Suppressor macrophage treated with lipopolysaccharide for 4 hours (primary cell): ENCODE measurements around the gene ZGPAT.

Experiments used
- DNase-seq: peaks from one replicate; pipeline ENCODE4 v3.0.0-alpha.2; 2020

ZGPAT gene

DNA sequence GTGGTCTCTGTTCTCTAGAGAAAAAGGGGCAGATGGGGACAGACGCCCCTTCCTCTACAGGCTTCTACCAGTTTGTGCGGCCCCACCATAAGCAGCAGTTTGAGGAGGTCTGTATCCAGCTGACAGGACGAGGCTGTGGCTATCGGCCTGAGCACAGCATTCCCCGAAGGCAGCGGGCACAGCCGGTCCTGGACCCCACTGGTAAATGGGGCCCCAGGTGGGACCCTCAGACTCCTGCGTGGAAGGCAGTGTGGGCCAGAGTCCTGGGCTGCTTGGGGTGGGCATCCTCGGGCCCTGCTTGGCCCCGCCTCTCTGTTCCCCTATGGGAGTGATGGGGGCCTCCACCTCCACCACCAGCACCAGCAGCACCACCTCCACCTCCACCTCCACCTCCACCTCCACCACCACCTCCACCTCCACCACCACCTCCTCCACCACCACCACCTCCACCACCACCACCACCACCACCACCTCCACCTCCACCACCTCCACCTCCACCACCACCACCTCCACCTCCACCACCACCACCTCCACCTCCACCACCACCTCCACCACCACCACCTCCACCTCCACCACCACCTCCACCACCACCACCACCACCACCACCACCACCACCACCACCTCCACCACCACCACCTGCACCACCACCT, 14.6 kb upstream of the ZGPAT start:
- DNase-seq: no peak

DNA sequence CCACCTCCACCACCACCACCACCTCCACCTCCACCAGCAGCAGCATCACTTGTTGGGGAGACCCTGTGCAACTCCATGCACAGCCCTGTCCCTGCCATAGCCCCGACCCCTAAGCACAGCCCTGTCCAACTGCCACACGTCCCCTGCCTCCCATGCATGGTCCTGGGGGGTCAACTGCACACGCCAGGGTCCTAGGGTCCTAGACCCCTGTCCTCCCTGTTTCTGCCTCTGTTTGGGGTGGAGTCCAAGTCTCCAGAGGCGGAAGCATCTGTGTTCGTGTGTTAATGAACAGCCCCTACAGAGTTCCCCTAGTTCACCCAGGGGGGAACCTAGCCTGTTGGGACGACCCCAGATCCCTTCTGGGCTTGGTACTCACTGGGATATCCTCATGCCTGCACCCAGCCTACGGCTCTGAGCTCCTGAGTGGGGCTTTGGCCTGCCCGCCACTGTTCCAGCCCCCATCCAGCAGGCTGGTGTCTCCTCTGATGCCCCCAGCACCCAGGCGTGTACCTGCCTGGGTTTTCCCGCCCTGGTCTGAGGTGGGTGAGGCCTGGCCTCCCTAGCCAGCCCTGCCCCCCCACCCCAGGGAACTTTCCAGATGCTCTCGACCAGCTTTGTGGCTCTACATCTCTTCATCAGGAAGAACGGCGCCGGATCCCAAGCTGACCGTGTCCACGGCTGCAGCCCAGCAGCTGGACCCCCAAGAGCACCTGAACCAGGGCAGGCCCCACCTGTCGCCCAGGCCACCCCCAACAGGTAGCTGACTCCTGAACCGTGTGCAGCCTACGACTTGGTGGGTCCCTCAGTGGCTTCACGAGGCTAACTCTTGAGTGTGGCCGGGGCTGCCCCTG, 13.9 kb upstream of the ZGPAT start:
- no peak for DNase-seq

DNA sequence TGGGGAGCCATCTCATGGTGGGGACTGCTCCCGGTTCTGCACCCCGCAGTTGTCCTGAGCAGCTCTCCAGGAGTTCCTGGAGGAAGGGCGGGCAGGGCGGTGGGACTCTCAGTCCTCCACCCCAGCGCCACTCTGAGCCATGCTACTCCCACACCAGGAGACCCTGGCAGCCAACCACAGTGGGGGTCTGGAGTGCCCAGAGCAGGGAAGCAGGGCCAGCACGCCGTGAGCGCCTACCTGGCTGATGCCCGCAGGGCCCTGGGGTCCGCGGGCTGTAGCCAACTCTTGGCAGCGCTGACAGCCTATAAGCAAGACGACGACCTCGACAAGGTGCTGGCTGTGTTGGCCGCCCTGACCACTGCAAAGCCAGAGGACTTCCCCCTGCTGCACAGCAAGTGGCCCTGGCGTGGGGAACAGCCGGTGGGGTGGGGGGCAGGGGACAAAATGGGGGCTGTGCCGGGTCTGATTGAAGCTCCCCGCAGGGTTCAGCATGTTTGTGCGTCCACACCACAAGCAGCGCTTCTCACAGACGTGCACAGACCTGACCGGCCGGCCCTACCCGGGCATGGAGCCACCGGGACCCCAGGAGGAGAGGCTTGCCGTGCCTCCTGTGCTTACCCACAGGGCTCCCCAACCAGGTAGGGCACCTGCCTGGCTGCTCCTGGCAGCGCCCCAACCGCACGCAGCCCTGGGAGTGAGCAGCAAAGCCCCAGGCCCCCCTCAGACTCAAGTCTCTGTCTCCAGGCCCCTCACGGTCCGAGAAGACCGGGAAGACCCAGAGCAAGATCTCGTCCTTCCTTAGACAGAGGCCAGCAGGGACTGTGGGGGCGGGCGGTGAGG, 13.0 kb upstream of the ZGPAT start:
- no peak for DNase-seq

DNA sequence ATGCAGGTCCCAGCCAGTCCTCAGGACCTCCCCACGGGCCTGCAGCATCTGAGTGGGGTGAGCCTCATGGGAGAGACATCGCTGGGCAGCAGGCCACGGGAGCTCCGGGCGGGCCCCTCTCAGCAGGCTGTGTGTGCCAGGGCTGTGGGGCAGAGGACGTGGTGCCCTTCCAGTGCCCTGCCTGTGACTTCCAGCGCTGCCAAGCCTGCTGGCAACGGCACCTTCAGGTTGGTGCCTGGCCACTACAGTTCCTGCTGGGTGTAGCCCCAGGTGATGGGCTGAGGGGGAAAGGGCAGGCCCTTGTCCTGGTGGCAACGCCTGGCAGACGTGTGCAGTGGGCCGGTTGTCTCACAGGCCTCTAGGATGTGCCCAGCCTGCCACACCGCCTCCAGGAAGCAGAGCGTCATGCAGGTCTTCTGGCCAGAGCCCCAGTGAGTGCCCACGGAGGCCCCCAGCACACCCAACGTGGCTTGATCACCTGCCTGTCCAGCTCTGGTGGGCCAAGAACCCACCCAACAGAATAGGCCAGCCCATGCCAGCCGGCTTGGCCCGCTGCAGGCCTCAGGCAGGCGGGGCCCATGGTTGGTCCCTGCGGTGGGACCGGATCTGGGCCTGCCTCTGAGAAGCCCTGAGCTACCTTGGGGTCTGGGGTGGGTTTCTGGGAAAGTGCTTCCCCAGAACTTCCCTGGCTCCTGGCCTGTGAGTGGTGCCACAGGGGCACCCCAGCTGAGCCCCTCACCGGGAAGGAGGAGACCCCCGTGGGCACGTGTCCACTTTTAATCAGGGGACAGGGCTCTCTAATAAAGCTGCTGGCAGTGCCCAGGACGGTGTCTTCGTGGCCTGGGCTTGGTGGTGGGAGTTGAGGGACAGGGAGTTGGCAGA, 12.2 kb upstream of the ZGPAT start:
- DNase-seq: no peak

DNA sequence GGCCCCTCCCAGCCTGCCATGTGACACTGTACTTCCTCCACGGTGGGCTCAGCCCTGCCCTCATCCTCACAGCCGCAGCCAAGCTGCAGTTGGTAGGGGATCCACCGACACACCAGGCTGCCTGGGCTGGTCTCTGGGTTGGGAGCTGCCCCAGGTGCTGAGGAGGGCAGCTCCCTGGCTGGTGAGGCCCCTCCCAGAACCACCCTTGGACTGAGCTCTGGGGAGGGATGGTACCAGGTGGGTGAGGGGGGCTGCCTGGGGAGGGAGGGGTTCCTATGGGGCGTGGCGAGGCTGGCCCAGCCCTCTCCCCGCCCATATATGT, 11.6 kb upstream of the ZGPAT start:
- DNase-seq: no peak

DNA sequence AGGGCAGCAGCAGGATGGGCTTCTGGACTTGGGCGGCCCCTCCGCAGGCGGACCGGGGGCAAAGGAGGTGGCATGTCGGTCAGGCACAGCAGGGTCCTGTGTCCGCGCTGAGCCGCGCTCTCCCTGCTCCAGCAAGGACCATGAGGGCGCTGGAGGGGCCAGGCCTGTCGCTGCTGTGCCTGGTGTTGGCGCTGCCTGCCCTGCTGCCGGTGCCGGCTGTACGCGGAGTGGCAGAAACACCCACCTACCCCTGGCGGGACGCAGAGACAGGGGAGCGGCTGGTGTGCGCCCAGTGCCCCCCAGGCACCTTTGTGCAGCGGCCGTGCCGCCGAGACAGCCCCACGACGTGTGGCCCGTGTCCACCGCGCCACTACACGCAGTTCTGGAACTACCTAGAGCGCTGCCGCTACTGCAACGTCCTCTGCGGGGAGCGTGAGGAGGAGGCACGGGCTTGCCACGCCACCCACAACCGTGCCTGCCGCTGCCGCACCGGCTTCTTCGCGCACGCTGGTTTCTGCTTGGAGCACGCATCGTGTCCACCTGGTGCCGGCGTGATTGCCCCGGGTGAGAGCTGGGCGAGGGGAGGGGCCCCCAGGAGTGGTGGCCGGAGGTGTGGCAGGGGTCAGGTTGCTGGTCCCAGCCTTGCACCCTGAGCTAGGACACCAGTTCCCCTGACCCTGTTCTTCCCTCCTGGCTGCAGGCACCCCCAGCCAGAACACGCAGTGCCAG, 11.0 kb upstream of the ZGPAT start, which contains the start of gene TNFRSF6B:
Gene TNFRSF6B (plus strand): TSS at position 25 of the 729 bp plus-strand sequence. CDS start 116 bp downstream, at position 141.
- DNase-seq: no peak

DNA sequence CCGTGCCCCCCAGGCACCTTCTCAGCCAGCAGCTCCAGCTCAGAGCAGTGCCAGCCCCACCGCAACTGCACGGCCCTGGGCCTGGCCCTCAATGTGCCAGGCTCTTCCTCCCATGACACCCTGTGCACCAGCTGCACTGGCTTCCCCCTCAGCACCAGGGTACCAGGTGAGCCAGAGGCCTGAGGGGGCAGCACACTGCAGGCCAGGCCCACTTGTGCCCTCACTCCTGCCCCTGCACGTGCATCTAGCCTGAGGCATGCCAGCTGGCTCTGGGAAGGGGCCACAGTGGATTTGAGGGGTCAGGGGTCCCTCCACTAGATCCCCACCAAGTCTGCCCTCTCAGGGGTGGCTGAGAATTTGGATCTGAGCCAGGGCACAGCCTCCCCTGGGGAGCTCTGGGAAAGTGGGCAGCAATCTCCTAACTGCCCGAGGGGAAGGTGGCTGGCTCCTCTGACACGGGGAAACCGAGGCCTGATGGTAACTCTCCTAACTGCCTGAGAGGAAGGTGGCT, 10.4 kb upstream of the ZGPAT start:
- no peak for DNase-seq

DNA sequence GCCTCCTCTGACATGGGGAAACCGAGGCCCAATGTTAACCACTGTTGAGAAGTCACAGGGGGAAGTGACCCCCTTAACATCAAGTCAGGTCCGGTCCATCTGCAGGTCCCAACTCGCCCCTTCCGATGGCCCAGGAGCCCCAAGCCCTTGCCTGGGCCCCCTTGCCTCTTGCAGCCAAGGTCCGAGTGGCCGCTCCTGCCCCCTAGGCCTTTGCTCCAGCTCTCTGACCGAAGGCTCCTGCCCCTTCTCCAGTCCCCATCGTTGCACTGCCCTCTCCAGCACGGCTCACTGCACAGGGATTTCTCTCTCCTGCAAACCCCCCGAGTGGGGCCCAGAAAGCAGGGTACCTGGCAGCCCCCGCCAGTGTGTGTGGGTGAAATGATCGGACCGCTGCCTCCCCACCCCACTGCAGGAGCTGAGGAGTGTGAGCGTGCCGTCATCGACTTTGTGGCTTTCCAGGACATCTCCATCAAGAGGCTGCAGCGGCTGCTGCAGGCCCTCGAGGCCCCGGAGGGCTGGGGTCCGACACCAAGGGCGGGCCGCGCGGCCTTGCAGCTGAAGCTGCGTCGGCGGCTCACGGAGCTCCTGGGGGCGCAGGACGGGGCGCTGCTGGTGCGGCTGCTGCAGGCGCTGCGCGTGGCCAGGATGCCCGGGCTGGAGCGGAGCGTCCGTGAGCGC, 9.8 kb upstream of the ZGPAT start:
- no peak for DNase-seq

DNA sequence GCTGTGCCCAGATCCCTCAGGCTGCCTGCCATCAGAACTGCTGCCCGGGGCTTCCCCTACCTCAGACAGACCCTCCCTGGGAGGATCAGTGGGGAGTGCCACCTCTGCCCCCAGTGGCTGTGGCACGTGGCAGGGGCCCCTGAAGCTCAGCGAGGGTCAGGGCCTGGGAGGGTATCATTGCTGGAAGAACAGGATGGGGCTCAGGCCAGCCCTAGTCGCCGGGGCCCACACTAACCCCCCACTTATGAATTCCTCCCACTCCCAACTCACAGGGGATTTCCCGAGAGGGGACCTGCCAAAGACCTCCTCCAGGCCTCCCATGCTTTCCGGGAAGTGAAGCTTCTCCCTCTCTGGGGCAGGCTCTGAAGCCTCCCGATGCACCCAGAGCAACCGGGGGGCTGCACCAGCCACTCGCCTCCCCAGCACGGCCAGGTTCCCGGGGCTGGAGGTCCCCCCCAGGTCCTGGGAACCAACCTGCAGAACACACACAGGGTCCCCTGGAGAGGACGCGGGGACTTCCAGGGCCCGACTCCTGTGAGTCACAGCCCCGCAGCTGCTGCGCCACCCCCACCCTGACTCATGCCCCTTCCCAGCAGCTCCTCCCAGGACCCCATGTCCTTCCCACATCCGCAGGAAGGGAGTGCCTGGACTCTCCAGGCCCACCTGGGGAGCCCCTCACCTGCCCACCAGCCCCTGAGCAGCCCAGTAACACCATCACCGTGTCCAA, 8.9 kb upstream of the ZGPAT start:
- peak; percentile 71 for DNase-seq

DNA sequence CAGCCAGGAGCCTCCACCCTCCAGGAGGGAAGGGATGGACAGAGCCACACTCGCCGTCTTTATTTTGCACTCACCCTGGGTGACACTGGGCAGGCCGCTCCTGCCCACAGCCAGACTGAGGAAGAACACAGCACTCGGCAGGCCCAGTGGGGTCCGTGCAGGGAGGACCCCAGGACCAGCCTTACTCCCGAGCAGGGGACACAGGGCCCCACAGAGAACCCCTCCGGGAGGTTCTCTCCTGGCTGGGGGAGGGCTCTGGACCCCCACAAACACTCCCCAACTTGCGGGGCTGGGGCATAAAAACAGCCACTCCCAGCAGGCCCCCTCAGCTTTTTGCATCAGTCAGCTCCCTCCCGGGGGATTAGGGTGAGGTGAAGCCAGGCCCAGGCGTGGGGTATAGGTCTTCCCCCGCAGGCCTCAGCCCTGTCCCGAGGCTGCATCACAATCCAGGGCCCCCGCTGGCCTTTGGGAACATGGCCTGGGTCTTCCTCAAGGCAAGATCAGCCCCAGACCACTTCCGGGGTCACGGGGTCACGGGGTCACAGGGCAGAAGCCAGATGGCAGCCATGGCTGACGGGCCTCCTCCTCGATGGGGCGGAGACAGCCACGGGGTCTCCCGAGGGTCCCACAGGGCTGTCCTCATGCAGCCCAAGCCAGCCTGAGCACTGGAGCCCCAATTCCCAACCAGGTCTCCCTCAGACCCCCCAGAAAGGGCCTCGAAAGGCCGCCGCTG, 8.2 kb upstream of the ZGPAT start:
- no peak for DNase-seq

DNA sequence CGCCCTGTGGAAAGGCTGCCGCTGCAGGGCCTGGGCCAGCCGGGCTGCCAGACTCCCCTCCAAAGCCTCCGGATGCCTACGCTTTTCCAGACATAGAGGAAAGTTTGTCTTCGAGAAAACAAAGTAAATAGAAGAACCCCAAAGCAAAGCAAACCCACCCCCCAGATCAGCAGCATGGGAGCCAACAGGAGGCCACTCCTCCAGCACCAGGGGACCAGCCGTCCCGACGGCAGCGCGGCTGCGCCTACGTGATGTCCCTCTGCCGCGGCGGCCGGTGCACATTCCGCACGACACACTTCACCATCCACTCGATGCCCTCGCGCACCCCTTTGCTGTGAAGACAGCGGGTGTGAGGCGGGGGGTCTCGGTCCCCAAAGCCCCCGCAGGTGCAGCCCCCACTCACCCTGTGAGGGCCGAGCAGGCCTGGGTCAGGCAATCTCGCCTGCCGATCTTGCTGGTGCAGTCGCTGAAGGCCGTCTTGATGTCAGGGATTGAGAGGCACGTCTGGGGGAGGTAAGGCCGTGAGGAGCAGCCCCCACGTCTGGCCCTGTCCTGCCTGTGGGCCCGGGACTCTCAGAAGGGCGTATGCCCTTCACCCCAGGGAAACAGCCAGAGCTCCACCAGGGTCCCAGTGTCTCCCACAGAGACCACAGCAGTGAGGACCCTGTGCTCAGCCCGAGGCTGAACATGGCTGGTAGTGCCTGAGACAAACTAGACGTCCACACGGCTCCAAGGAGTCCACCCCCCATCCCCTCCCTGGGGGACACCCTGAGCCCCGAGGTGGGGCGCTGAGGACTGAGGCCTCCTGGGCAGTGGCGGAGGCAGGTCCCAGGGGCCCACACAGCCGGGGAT, 7.4 kb upstream of the ZGPAT start:
- DNase-seq: no peak

DNA sequence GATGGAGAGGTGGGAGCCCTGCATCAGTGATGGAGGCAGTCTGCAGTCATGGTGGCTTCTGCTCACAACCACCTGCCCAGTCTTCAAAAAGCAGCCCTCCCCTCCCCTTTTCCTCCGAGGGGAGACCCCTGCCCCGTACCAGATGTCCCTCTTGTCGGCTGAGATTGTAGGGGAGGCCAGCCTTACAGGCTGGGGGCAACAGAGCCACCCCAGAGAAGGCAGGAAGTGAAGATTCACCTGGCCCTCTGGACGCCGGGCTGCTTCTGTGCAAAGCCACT, 6.8 kb upstream of the ZGPAT start:
- DNase-seq: no peak

DNA sequence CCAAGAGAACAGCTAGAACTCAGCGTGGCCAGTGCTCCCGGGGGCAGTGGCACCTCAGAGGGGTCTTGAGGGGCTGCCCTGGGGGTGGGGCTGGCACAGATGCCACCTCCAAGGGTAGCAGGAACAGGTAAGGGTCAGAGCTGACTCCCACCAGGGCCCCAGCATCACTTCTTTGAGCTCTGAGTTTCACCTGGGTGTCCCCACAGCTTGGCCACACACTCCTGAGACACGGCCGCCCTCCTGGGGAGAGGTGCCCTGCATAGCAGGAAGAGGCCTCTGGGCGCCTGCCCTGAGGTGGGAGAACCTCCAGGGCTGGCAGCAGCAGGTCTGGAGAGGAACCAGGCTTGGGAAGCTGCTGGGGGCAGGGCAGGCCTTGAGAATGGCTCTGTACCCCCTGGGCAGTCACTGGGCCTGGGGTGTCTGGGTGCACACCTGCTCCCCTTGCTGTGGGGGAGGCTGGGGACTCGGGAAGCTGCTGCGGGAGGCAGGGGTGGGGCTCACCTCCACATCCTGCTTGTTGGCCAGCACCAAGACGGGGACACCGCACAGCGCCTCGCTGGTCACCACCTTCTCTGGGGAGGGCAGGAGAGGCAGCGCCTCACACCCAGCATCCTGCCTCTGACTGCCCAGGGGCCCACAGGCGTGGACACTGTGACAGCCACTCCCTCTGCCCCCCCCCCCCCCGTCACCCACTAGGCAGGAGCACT, 6.4 kb upstream of the ZGPAT start:
- DNase-seq: no peak

DNA sequence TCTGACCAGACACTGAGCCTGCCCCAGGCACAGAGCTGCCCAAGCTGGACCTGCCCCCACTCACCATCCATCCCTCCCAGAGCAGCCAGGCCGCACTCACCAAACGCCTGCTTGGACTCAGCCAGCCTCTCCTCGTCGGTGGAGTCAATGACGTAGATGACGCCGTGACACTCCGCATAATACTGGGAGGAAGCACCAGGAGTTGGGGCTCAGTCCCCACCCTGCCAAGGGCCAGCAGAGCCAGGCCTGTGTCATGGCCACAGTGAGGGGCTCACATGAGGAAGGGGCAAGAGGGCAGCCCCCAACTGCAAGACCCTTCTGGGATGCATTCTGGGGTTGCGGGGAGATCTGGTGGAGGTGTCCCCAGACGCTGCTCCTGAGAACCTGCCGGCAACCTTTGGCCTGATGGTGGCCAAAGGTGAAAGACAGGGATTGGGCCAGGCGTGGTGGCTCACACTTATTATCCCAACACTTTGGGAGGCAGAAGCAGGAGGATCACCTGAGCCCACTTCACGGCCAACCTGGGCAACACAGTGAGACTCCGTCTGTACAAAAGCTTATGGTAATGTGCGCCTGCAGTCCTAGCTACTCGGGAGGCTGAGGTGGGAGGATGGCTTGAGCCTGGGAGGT, 5.7 kb upstream of the ZGPAT start:
- DNase-seq: no peak

DNA sequence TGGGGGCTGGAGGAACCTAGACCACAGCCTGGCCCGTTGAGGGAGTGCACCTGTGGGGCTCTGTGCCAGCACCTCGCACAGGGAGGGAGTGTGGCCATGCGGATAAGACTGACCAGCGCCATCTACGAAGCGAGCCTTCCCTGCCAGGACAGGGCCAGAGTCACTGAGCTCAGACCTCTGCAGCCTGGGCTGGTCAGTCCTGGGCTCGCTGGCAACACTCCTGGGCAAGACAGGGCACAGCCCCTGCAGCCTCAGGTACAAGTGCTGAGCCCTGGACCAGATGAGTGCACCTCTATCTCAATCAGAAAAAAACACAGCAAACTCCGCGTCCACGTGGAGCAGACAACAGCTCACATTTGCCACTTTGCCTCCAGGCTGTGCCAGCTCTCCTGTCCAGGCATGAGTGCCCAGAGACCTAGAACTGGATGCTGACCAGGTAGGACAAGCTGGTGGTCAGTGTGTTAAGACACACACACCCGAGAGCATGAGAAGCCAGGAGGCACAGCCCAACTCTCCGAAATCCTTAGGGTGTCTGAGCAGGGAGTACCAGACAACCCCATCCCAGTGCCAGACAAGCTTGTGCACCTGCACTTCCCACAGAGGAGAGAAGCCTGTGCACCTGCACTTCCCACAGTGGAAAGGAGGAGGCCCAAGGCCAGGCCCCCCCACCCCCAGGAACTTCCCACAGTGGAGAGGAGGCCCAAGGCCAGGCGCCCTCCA, 4.9 kb upstream of the ZGPAT start:
- no peak for DNase-seq

DNA sequence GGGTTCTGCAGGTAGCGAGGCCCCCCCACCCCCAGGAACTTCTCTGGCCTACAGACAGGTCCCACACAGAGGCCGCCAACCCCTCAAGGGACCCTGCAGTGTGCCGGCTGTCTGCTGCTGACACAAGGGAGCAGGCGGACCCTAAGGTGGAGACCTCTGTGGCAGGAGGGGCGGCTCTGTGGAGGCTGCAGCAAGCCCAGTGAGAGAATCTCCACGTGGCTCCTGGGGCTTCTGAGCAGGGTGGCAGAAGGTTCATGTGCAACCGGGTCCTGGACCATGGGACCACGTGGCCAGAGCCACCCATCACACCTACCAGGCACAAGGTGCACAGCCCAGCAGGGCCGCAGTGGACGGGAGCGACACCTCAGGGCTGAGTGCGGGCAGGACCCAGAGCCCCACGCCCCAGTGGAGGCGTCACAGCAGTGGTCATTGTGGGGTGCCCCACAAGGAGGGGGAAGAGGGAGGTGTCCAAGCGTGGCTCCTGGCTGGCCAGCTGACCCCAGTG, 4.3 kb upstream of the ZGPAT start:
- no peak for DNase-seq
